ENCODE data around the gene NBAS. TPM values are rescaled to one million over a fixed set of nuclear protein-coding genes. Genes with fewer than 3 reads are reported as not detected.

NBAS gene
- total and polyA plus RNA-seq, 2 of the 4 experiments (the other 2 are of a cell fraction): 22.3 to 105 TPM

GRCh38 chr2:15303874-15304273 lies 257.3 kb downstream of the NBAS start:
- Histone ChIP-seq H2AK5ac (ENCODE audit: low read depth, low read length) (no peak overlapping the region), H3K27ac (ENCODE audit: insufficient read depth, low read length) (no peak overlapping the region), H2BK120ac (ENCODE audit: low read depth, low read length) (no peak overlapping the region), H3K4me3 (ENCODE audit: insufficient read depth, low read depth, low read length) (no peak overlapping the region), H4K8ac (ENCODE audit: low read depth in 2 of 2, low read length in 2 of 2) (no peak overlapping the region), H2BK20ac (ENCODE audit: low read depth, low read length) (no peak overlapping the region), H3K79me1 (ENCODE audit: low read depth in 1 of 2, low read length in 2 of 2) (no peaks in the 10 kb centered on the region; a peak in 1 of 4 replicates), H3K9me3 (ENCODE audit: control insufficient read depth, insufficient read depth, low read length) (no peaks in the 10 kb centered on the region), H3K56ac (ENCODE audit: extremely low read depth, insufficient read depth, low read length) (no peak overlapping the region), H3K27me3 (ENCODE audit: control insufficient read depth, insufficient read depth, low read length) (no peaks in the 10 kb centered on the region), H3K9ac (ENCODE audit: low read depth, low read length) (no peak overlapping the region), H3K14ac (replicated peaks; ENCODE audit: low read depth, low read length) (no peak overlapping the region), H4K91ac (ENCODE audit: insufficient read depth, low read depth, low read length) (no peak overlapping the region), H3K36me3 (ENCODE audit: control insufficient read depth, insufficient read depth, low read length) (peaks cover 7% of the 10 kb centered on the region; the same call in 1 of the 2 replicates), H3K4ac (ENCODE audit: low read depth, low read length) (no peak overlapping the region), H2AK9ac (replicated peaks; ENCODE audit: low read depth, low read length, poor library complexity) (no peak overlapping the region), H3K23ac (ENCODE audit: low read depth, low read length) (no peak overlapping the region), H3K9me1 (ENCODE audit: insufficient read depth, low read length) (peaks cover under 1% of the 10 kb centered on the region), H3K4me1 (ENCODE audit: control insufficient read depth, insufficient read depth, low read length) (peaks cover 6% of the 10 kb centered on the region), H2AFZ (replicated peaks; ENCODE audit: low read length, poor library complexity) (no peak overlapping the region), H2BK5ac (ENCODE audit: low read depth, low read length, poor library complexity, severe bottlenecking) (no peak overlapping the region), H2BK15ac (ENCODE audit: low read depth, low read length) (no peak overlapping the region), H4K5ac (ENCODE audit: low read depth, low read length) (no peak overlapping the region), H3K18ac (ENCODE audit: low read depth, low read length) (no peak overlapping the region), H4K20me1 (ENCODE audit: insufficient read depth, low read length) (no peaks in the 10 kb centered on the region; the same call in 1 of the 2 replicates), H3K4me2 (ENCODE audit: low read depth, low read length) (no peak overlapping the region)
- WGBS, 2 experiments (ENCODE audit: extremely low coverage in 2 of 2, insufficient read length in 1 of 2): no CpG with 5 or more reads among the region's 2 CpGs
- DNase-seq: no peak
- ChIA-PET CTCF (no interaction called here), POLR2A (ENCODE audit: unreplicated experiment) (no interaction called here)
- BruUV-seq (replicated peaks): no TSS peak
- ATAC-seq (ENCODE audit: low read depth): no peak
- intact Hi-C loops (cut with micrococcal nuclease) (no loop called here), dilution Hi-C loops (cut with HindIII; ENCODE audit: low sequenced_read_pairs, unreplicated experiment) (no loop called here), in situ Hi-C loops (cut with MboI; ENCODE audit: low sequenced_read_pairs) (no loop called here)
- TF ChIP-seq FOS (IDR thresholded peaks at IDR 0.05; ENCODE audit: low read depth, low read length) (no peak), CEBPB (IDR thresholded peaks at IDR 0.05; ENCODE audit: low read depth, low read length) (no peak), SMC3 (IDR thresholded peaks at IDR 0.05; ENCODE audit: low read depth, low read length) (no peak), CTCF (conservative IDR thresholded peaks at IDR 0.05; ENCODE audit: low read depth, low read length) (no peak), MAZ (IDR thresholded peaks at IDR 0.05; ENCODE audit: borderline replicate concordance, low read depth, low read length) (no peak), RCOR1 (IDR thresholded peaks at IDR 0.05; ENCODE audit: insufficient replicate concordance, low read length) (no peak), MAFK (IDR thresholded peaks at IDR 0.05; ENCODE audit: low read depth, low read length) (no peak), NFE2L2 (IDR thresholded peaks at IDR 0.05; ENCODE audit: low read depth, low read length) (no peak), MXI1 (IDR thresholded peaks at IDR 0.05; ENCODE audit: borderline replicate concordance, low read depth, low read length) (no peak), RFX5 (IDR thresholded peaks at IDR 0.05; ENCODE audit: low read depth, low read length) (no peak)

Data from IMR-90 (cell line).